Cardiac fibroblast (primary cell): ENCODE results near the gene ADGRL2.

Experiments
- DNase-seq, 2 donors: peaks; one replicate each; pipeline versions ENCODE4 v3.0.0 to v3.0.0-alpha.2; 2010; ENCODE audit warnings: low read depth in 2 of 2
- H3K4me3 ChIP-seq, 2 donors: replicated peaks in 1 of 2; 1 replicate in 1 of 2; 2 replicates in 1 of 2; pipeline ENCODE4 v1.5.1; 2011; ENCODE audit warnings: low read depth in 2 of 2, low read length in 2 of 2, mild to moderate bottlenecking in 2 of 2, moderate library complexity in 1 of 2
- CTCF ChIP-seq: IDR thresholded peaks from one replicate; pipeline ENCODE4 v1.5.1; 2011; ENCODE audit warnings: low read depth, mild to moderate bottlenecking, low read length, inconsistent platforms

ADGRL2 gene

GRCh38 chr1:81800695-81801650 lies at the start of gene ADGRL2:
TSS of gene ADGRL2 (plus strand) at chr1:81800934. CDS start at chr1:81836985, 36,051 bp downstream.
- peak; percentile 96 for DNase-seq
- peak within 1 kb of the TSS; percentile 74 to 83 for H3K4me3 ChIP-seq
- TF ChIP-seq CTCF: no peak

- no peak for DNase-seq
Observed at GRCh38 chr1:81752840-81753239, 47.9 kb upstream of the ADGRL2 start.

GRCh38 chr1:81754424-81754823 lies 46.3 kb upstream of the ADGRL2 start:
- no peak for DNase-seq
- no peak for TF ChIP-seq CTCF
- no peak overlapping the region for H3K4me3 ChIP-seq

More at GRCh38 chr1:81752840-81753239, 47.9 kb upstream of the ADGRL2 start:
- TF ChIP-seq CTCF: no peak
- H3K4me3 ChIP-seq: no peak overlapping the region

GRCh38 chr1:81756872-81757271 lies 43.9 kb upstream of the ADGRL2 start:
- peak; percentile 14 to 57 for DNase-seq
- no peak overlapping the region for H3K4me3 ChIP-seq
- TF ChIP-seq CTCF: no peak

- no peak overlapping the region for H3K4me3 ChIP-seq
- no peak for TF ChIP-seq CTCF
- DNase-seq: peak in 1 of 2 donors; percentile 14
Observed at GRCh38 chr1:81757398-81758020, 43.2 kb upstream of the ADGRL2 start.

GRCh38 chr1:81758181-81758580 lies 42.6 kb upstream of the ADGRL2 start:
- no peak overlapping the region for H3K4me3 ChIP-seq
- no peak for TF ChIP-seq CTCF
- peak; percentile 6 to 20 for DNase-seq
